Prostate gland (tissue), 2 donors: Measurements from ENCODE around the gene SLIT1.

Experiments used
- CTCF ChIP-seq, 4 experiments: fragments of 200-600 bp in 2 of 4; fragments of 450-650 bp in 2 of 4; sonication (generic) in 2 of 4; IDR thresholded peaks; 1 replicate in 3 of 4; 2 replicates in 1 of 4; pipeline ENCODE4 v1.5.1; 2016 to 2019; ENCODE audit warnings: antibody characterized with exemption in 4 of 4, mild to moderate bottlenecking in 2 of 4, moderate library complexity in 2 of 4
- POLR2A ChIP-seq: fragments of 450-650 bp; IDR thresholded peaks from one replicate; pipeline ENCODE4 v1.6.1; 2016; ENCODE audit warnings: antibody characterized with exemption, mild to moderate bottlenecking
- POLR2AphosphoS5 ChIP-seq: sonication (generic); formaldehyde crosslinking; IDR thresholded peaks from one replicate; pipeline ENCODE4 v1.6.1; 2017; ENCODE audit warnings: antibody characterized with exemption

DNA sequence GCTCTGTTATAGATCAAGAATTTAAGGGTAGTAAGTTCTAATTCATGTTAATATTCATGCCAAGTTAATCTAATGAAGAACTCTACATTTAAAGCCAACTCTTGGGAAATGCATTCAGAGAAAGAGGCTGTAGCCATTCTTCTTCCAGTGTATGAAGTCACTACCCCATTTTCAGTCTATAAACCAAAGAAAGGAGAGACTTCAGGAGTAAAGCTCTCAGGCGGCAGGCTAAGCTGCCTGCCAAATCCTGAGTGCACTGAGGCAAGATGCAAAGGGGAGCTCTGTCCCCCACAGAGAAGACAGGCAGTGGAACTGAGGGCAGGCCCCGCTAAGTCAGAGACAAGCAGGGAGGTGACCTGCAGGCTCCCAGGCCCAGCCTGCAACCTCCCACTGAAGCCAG is 41.5 kb downstream of the SLIT1 start:
- no peak for TF ChIP-seq CTCF (IDR thresholded peaks at IDR 0.05)
- no peak for TF ChIP-seq POLR2AphosphoS5
- no peak for TF ChIP-seq POLR2A
